ENCODE results near the gene CEL. TPM values are rescaled to one million over a fixed set of nuclear protein-coding genes. Genes with fewer than 3 reads are reported as not detected.
A peak's percentile ranks its signal among the peaks of the same experiment; 100 is the strongest.

The CEL gene
- total RNA-seq, 2 experiments from 2014 or later: 0.16 to 0.39 TPM

GRCh38 chr9:133107961-133108793 lies 46.4 kb downstream of the CEL start:
- Histone ChIP-seq H3K9me3 (ENCODE audit: control insufficient read depth in 1 of 2, insufficient read depth in 1 of 2, low read length in 2 of 2) (no peaks in the 10 kb centered on the region), H3K36me3 (ENCODE audit: insufficient read depth, low read length) (peaks cover 90% of the 10 kb centered on the region), H3K4me3 (ENCODE audit: low read length) (no peak overlapping the region), H3K27me3 (ENCODE audit: control insufficient read depth in 1 of 2, insufficient read depth in 2 of 2, low read length in 2 of 2) (no peaks in the 10 kb centered on the region), H3K4me1 (ENCODE audit: insufficient read depth, low read length) (peaks cover 15% of the 10 kb centered on the region), H3K27ac (ENCODE audit: low read depth in 1 of 2, low read length in 2 of 2) (no peak overlapping the region)
- Mint-ChIP-seq H3K27me3 (no peaks in the 10 kb centered on the region), H3K27ac (no peak overlapping the region), H3K4me1 (ENCODE audit: low read depth) (peaks cover 1% of the 10 kb centered on the region), H3K36me3 (ENCODE audit: low read depth) (peaks cover 66% of the 10 kb centered on the region), H3K4me3 (no peak overlapping the region), H3K9me3 (no peaks in the 10 kb centered on the region)
- ChIA-PET POLR2A (interaction anchor here (1.0 to 1.1 kb wide), 2 partner anchors 36 to 41 kb away, joined by 3 read pairs; no protein-coding TSS in a partner anchor), CTCF (interaction anchor here (0.6 to 1.3 kb wide), 3 partner anchors 36 to 52 kb away, joined by 3 to 6 read pairs (median 4); no protein-coding TSS in a partner anchor)
- DNase-seq (no peak), ATAC-seq (ENCODE audit: poor library complexity) (no peak)
- intact Hi-C loops (cut with DNase I, micrococcal nuclease): no loop called here
- TF ChIP-seq CTCF (IDR thresholded peaks at IDR 0.05): no peak

GRCh38 chr9:133108794-133109641 lies 47.2 kb downstream of the CEL start:
- H3K27ac ChIP-seq (ENCODE audit: low read depth in 1 of 2, low read length in 2 of 2): no peak overlapping the region
- no peak overlapping the region for H3K4me3 ChIP-seq (ENCODE audit: low read length)
- ATAC-seq (ENCODE audit: poor library complexity) (no peak), DNase-seq (peak in 1 of 14 experiments; percentile 2)
- peaks cover 23% of the 10 kb centered on the region for H3K4me1 ChIP-seq (ENCODE audit: insufficient read depth, low read length)
- Mint-ChIP-seq H3K36me3 (ENCODE audit: low read depth) (peaks cover 66% of the 10 kb centered on the region), H3K4me1 (ENCODE audit: low read depth) (peaks cover 9% of the 10 kb centered on the region), H3K4me3 (no peak overlapping the region), H3K27ac (peak overlapping the region; percentile 30), H3K27me3 (no peaks in the 10 kb centered on the region), H3K9me3 (no peaks in the 10 kb centered on the region)
- CTCF ChIA-PET: interaction anchor here (0.6 kb wide), 1 partner anchor 52 kb away, joined by 3 read pairs; no protein-coding TSS in a partner anchor
- H3K36me3 ChIP-seq (ENCODE audit: insufficient read depth, low read length): peaks cover 89% of the 10 kb centered on the region
- no peaks in the 10 kb centered on the region for H3K27me3 ChIP-seq (ENCODE audit: control insufficient read depth in 1 of 2, insufficient read depth in 2 of 2, low read length in 2 of 2)
- no peaks in the 10 kb centered on the region for H3K9me3 ChIP-seq (ENCODE audit: control insufficient read depth in 1 of 2, insufficient read depth in 1 of 2, low read length in 2 of 2)
- intact Hi-C loops (cut with DNase I, micrococcal nuclease): no loop called here
- TF ChIP-seq CTCF (IDR thresholded peaks at IDR 0.05): no peak
- POLR2A ChIA-PET: interaction anchor here (1.0 to 1.5 kb wide), 3 partner anchors 36 to 40 kb away, joined by 3 read pairs; no protein-coding TSS in a partner anchor

GRCh38 chr9:133109931-133110650 lies 48.3 kb downstream of the CEL start:
- peak in 1 of 14 experiments; percentile 3 for DNase-seq
- H3K4me1 Mint-ChIP-seq (ENCODE audit: low read depth): peaks cover 20% of the 10 kb centered on the region
- Histone ChIP-seq H3K27me3 (ENCODE audit: control insufficient read depth in 1 of 2, insufficient read depth in 2 of 2, low read length in 2 of 2) (no peaks in the 10 kb centered on the region), H3K27ac (ENCODE audit: low read depth in 1 of 2, low read length in 2 of 2) (no peak overlapping the region), H3K9me3 (ENCODE audit: control insufficient read depth in 1 of 2, insufficient read depth in 1 of 2, low read length in 2 of 2) (no peaks in the 10 kb centered on the region), H3K36me3 (ENCODE audit: insufficient read depth, low read length) (peaks cover 83% of the 10 kb centered on the region), H3K4me1 (ENCODE audit: insufficient read depth, low read length) (peaks cover 34% of the 10 kb centered on the region), H3K4me3 (ENCODE audit: low read length) (no peak overlapping the region)
- peaks cover 56% of the 10 kb centered on the region for H3K36me3 Mint-ChIP-seq (ENCODE audit: low read depth)
- H3K9me3 Mint-ChIP-seq: no peaks in the 10 kb centered on the region
- no peaks in the 10 kb centered on the region for H3K27me3 Mint-ChIP-seq
- peak overlapping the region; percentile 30 for H3K27ac Mint-ChIP-seq
- ChIA-PET CTCF (interaction anchor here (1.0 kb wide), 1 partner anchor 34 kb away, joined by 7 read pairs; no protein-coding TSS in a partner anchor), POLR2A (interaction anchor here (1.5 kb wide), 1 partner anchor 39 kb away, joined by 3 read pairs; no protein-coding TSS in a partner anchor)
- no peak overlapping the region for H3K4me3 Mint-ChIP-seq
- intact Hi-C loops (cut with DNase I, micrococcal nuclease): no loop called here
- TF ChIP-seq CTCF (IDR thresholded peaks at IDR 0.05): no peak
- no peak for ATAC-seq (ENCODE audit: poor library complexity)

All from CD4-positive, alpha-beta T cell (primary cell).